ENCODE results near the gene TPPP. TPM values are rescaled to one million over a fixed set of nuclear protein-coding genes. Genes with fewer than 3 reads are reported as not detected.
"Not testable (repeated sequence)": the region's sequence is repeated elsewhere in the genome, so short reads cannot be mapped to it uniquely, and the experiment has no call there.

Gene TPPP
- polyA plus RNA-seq, 2 of the 4 experiments (the other 2 are of a cell fraction), result 1.0 to 1.4 TPM

DNA sequence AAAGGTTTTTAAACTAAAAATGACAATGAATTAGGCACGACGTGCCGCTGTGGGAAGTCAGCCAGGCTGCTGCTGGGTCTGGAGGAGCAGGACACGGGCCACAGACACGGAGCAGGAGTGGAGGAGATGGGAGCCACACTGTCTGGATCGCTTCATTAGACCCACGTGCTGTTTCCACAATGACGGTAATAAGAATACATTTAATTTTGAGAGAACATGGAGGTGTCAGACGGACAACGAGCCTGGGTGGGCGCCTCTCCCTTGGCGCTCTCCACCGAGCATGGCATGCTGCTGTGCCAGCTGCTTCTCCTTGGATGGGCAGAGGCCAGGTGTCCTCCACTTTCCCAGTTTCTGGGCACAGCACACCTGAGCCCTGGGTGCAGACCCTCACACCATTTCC is 12.3 kb downstream of the TPPP start:
- ATAC-seq; POLR2A ChIA-PET; DNase-seq (ENCODE audit: low read depth in 1 of 2, low spot score in 1 of 2); H3K27ac ChIP-seq; H3K9me3 ChIP-seq; FAIRE-seq; H3K4me3 ChIP-seq; H3K4me1 ChIP-seq; H3K4me2 ChIP-seq: not testable (repeated sequence)
- CTCF ChIA-PET, result interaction anchor here (0.7 kb wide), 1 partner anchor 11 kb away, joined by 3 read pairs; no protein-coding TSS in a partner anchor
- 88% methylated on average over 13 of the region's 13 CpGs for WGBS (ENCODE audit: missing lambda C conversion rate)

DNA sequence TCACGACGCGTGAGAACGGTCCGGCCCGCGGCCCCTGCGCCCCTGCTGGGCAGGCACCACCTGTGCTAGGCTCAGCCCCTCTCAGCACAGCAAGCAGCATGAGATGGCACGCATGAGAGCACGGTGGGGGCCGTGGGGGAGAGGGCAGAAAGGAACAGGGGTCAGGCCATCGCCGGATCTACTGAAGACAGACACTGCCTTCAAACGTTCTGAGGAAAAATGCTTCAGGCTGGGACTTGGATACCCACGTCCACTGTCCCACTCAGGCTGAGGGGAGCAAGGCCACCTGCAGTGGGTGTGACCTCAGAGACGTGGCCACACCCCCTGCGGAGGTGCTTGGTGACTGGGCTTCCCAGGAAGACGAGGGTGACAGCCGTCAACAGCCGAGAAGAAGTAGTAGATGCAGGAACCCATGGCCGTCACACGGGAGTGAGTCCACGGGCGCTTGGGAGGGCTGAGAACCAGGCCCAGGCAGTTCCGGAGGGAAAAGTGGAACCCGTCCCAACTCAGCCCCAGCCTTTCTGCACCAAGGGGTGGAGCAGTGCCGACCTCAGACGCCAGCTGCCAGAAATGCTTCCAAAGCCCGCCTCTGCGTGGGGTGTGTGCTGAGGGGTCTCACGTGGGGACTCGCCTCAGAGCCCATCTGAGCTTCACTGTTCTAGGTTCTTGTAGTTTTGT is 12.9 kb downstream of the TPPP start:
- H3K4me1 ChIP-seq; POLR2A ChIA-PET; FAIRE-seq; DNase-seq (ENCODE audit: low read depth in 1 of 2, low spot score in 1 of 2); H3K4me2 ChIP-seq; H3K27ac ChIP-seq; H3K9me3 ChIP-seq; H3K4me3 ChIP-seq; ATAC-seq: not testable (repeated sequence)
- CTCF ChIA-PET, result interaction anchor here (0.7 kb wide), 1 partner anchor 10 kb away, joined by 3 read pairs; no protein-coding TSS in a partner anchor
- 64% methylated on average over 9 of the region's 32 CpGs for WGBS (ENCODE audit: missing lambda C conversion rate)

DNA sequence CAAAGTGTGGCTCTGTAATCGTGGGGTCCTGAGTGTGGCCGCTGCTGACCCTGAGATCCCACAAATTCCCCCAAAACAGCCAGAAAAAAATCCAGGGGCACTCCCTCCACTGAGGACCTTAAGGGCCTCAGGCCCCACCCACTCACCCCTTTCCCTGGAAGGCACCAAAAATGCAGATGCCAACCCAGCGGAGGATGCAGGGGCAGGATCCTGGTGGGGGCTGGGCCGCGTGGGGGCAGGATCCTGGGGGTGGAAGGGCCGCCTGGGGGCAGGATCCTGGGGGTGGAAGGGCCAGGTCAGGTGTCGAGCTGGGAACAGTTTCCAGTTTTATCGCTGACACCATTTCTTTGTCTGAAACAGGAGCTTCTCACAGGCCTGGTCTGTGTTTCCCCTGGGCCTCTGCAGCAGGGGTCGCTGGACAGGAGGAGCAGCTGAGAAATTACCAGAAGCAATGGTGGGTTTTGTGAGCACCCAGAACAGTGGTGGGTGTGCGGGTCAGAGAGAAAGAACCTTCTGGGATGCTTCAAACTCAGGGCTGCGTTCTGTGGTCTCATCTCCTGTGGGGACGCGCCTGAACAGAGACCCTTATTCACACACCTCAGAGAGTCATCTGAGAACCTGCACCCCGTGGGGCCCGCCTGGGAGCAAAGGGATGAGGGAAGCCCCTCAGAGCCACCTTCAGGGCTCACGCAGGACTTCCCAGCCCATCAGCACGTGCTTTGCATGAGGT is 13.8 kb downstream of the TPPP start:
- CTCF ChIA-PET, result interaction anchor here (1.1 kb wide), 1 partner anchor 10 kb away, joined by 3 read pairs; no protein-coding TSS in a partner anchor

DNA sequence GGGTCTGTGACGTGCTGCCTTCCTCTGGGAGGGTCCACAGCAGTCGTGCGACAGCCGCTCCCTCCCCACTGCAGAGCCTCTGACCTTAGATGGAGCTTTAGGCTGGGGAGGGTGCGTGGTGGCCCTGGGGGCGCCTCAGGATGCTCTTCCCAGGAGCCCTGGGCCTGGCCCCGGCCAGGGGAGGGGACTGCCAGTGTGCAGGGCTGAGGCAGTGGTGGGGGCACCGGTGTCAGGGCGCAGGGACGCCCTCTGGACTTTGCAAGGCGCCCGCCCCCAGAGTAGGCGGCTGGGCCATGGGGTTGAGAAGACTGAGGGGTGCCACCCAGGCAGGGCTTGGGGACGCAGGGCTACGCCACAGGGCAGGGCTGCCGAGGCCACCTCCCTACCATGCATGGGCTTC is 14.6 kb downstream of the TPPP start:
- CTCF ChIA-PET, result interaction anchor here (1.1 kb wide), 1 partner anchor 225 kb away, joined by 4 read pairs; no protein-coding TSS in a partner anchor
- H3K9me3 ChIP-seq; H3K4me3 ChIP-seq; DNase-seq (ENCODE audit: low read depth in 1 of 2, low spot score in 1 of 2); POLR2A ChIA-PET; H3K4me2 ChIP-seq; H3K27ac ChIP-seq; ATAC-seq; FAIRE-seq; H3K4me1 ChIP-seq: not testable (repeated sequence)
- WGBS (ENCODE audit: missing lambda C conversion rate), result no CpG with 5 or more reads among the region's 16 CpGs

More for the DNA sequence above, 13.8 kb downstream of the TPPP start:
- ATAC-seq; H3K27ac ChIP-seq; H3K4me1 ChIP-seq; H3K4me3 ChIP-seq; H3K4me2 ChIP-seq; DNase-seq (ENCODE audit: low read depth in 1 of 2, low spot score in 1 of 2); POLR2A ChIA-PET; H3K9me3 ChIP-seq: not testable (repeated sequence)
- FAIRE-seq, result peak; percentile 23
- WGBS (ENCODE audit: missing lambda C conversion rate), result 56% methylated on average over 6 of the region's 17 CpGs

DNA sequence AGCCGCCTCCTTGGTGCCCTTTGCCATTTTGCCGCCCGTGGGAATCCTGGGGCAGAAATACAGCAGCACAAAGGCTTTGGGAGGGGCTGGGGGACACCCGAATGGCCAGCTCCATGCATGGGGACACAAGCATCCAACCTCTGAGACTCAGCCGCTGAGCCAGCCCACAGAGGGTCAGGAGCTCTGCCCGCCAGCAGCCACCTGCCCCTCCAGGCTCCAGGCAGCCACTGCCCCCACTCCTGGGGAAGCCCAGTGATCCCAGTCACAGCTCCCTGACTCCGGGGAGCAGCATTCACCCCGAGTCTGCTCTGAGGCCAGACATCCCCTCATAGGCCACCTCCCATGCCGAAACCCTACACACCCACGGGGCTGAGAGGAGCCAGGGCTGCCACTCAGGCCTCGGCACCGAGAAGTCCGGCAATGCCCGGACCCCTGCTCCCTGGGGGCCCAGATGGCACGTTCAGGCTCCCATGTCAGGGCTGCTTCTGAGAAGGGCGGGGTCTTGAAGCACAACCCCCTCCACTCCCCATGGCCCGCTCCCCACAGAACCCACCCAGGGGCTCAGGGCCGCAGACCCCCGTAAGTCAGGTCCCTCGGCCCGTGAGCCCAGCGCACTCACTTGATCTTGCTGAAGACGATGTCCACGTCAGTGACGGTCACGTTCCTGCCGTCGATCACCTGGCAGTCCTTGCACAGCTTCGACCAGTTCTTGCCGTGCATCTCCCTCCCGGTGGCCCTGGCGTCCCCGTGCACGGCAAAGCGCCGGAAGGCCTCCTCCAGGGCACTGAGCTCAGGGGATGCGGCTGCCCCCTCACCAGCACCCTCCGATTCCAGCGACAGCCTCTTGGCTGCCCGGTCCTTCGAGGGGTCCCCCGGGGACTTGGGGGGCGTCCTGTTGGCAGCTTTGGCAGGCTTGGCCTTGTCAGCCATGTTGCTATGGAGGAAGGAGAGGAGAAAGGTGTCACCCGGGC is 15.7 kb downstream of the TPPP start:
- FAIRE-seq (no peak), DNase-seq (ENCODE audit: low read depth in 1 of 2, low spot score in 1 of 2) (no peak), ATAC-seq (no peak)
- Histone ChIP-seq H3K4me1 (peaks cover 17% of the 10 kb centered on the region), H3K9me3 (no peaks in the 10 kb centered on the region), H3K27ac (no peak overlapping the region), H3K4me3 (no peak overlapping the region), H3K4me2 (no peak overlapping the region)
- TF ChIP-seq ZC3H11A (IDR thresholded peaks at IDR 0.05) (no peak), PHF8 (IDR thresholded peaks at IDR 0.05; ENCODE audit: borderline replicate concordance, low read depth) (no peak), CEBPB (IDR thresholded peaks at IDR 0.05) (no peak)
- POLR2A ChIA-PET, result no interaction called here
- CTCF ChIA-PET, result interaction anchor here (1.1 to 2.2 kb wide), 3 partner anchors 224 to 490 kb away, joined by 3 to 9 read pairs (median 4); no protein-coding TSS in a partner anchor
- WGBS (ENCODE audit: missing lambda C conversion rate), result 79% methylated on average over 37 of the region's 44 CpGs

DNA sequence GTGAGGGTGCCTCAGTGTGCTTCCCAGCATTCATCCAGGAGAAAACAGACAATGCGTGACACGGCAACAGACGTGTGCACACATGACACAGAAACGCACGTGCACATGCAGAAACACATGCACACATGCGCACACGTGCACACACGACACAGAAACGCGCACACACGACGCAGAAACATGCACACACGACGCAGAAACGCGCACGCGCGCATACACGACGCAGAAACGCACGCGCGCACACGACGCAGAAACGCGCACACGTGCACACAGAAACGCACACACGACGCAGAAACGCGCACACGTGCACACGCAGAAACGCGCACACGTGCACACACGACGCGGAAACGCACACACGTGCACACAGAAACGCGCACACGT is 16.5 kb downstream of the TPPP start:
- Histone ChIP-seq H3K27ac (no peak overlapping the region), H3K9me3 (no peaks in the 10 kb centered on the region), H3K4me3 (no peak overlapping the region), H3K4me1 (peaks cover 24% of the 10 kb centered on the region), H3K4me2 (no peak overlapping the region)
- FAIRE-seq, result no peak
- ChIA-PET CTCF (interaction anchor here (1.5 to 2.2 kb wide), 3 partner anchors 225 to 491 kb away, joined by 3 to 9 read pairs (median 4); no protein-coding TSS in a partner anchor), POLR2A (no interaction called here)
- TF ChIP-seq, protein P1, sequence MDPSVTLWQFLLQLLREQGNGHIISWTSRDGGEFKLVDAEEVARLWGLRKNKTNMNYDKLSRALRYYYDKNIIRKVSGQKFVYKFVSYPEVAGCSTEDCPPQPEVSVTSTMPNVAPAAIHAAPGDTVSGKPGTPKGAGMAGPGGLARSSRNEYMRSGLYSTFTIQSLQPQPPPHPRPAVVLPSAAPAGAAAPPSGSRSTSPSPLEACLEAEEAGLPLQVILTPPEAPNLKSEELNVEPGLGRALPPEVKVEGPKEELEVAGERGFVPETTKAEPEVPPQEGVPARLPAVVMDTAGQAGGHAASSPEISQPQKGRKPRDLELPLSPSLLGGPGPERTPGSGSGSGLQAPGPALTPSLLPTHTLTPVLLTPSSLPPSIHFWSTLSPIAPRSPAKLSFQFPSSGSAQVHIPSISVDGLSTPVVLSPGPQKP (IDR thresholded peaks at IDR 0.05; ENCODE audit: low read depth, low read length), result no peak
- TF ChIP-seq, protein P2, sequence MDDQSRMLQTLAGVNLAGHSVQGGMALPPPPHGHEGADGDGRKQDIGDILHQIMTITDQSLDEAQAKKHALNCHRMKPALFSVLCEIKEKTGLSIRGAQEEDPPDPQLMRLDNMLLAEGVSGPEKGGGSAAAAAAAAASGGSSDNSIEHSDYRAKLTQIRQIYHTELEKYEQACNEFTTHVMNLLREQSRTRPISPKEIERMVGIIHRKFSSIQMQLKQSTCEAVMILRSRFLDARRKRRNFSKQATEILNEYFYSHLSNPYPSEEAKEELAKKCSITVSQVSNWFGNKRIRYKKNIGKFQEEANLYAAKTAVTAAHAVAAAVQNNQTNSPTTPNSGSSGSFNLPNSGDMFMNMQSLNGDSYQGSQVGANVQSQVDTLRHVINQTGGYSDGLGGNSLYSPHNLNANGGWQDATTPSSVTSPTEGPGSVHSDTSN (IDR thresholded peaks at IDR 0.05), result no peak
- TF ChIP-seq ZFP36 (IDR thresholded peaks at IDR 0.05; ENCODE audit: borderline replicate concordance, partially characterized antibody) (no peak), POLR2A (IDR thresholded peaks at IDR 0.05; ENCODE audit: low read length) (peak; percentile 27; the same call in 1 of the 2 replicates)
- no peak for DNase-seq (ENCODE audit: low read depth in 1 of 2, low spot score in 1 of 2)
- no peak for ATAC-seq
- 92% methylated on average over 48 of the region's 48 CpGs for WGBS (ENCODE audit: missing lambda C conversion rate)
